Panc1 (cell line): ENCODE measurements around the gene GNAO1. TPM values are rescaled to one million over a fixed set of nuclear protein-coding genes. Genes with fewer than 3 reads are reported as not detected.

ENCODE experiments used
- ATAC-seq: fragments of 200-7000 bp; cut with Tn5 transposase; 2 replicates; pipeline ENCODE4 v1.9.1; 2020; ENCODE audit warnings: mild to moderate bottlenecking, moderate library complexity
- BruUV-seq: library from RNA; stranded (reverse); fragments of 400-500 nt; replicated peaks from 2 replicates; lab custom pipeline; 2021; lab: Mats Ljungman, UMichigan
- CTCF ChIA-PET: fragments of 300-600 bp; sonication (Branson Sonifier 250); formaldehyde crosslinking; loops from one replicate; lab custom pipeline; 2022; ENCODE audit warnings: antibody characterized with exemption; lab: Charles Lee
- POLR2A ChIA-PET: fragments of 300-600 bp; sonication (Branson Sonifier 250); formaldehyde crosslinking; loops from one replicate; lab custom pipeline; 2022; ENCODE audit warnings: antibody characterized with exemption; lab: Charles Lee
- DNase-seq: peaks from one replicate; pipeline ENCODE4 v3.0.0-alpha.2; 2010; ENCODE audit warnings: low read depth, low spot score
- H3K27ac ChIP-seq: 2 replicates; pipeline ENCODE4 v1.5.1; 2011; ENCODE audit warnings: mild to moderate bottlenecking, low read length, inconsistent platforms
- H3K27me3 ChIP-seq: fragments of 200-500 bp; sonication (Bioruptor generic); 2 replicates; pipeline ENCODE4 v1.6.0; 2014; ENCODE audit warnings: low read length, inconsistent platforms; ENCODE audit not compliant: control insufficient read depth, insufficient read depth
- H3K36me3 ChIP-seq: fragments of 200-500 bp; sonication (Bioruptor generic); 2 replicates; pipeline ENCODE4 v1.5.1; 2014; ENCODE audit warnings: inconsistent platforms, mild to moderate bottlenecking, low read length, moderate library complexity; ENCODE audit not compliant: control insufficient read depth, insufficient read depth
- H3K4me1 ChIP-seq: 2 replicates; pipeline ENCODE4 v1.5.1; 2011; ENCODE audit warnings: inconsistent platforms, mild to moderate bottlenecking, low read length, moderate library complexity; ENCODE audit not compliant: control insufficient read depth, insufficient read depth
- H3K4me3 ChIP-seq, 2 experiments: 2 replicates each; pipeline ENCODE4 v1.5.1; 2011 to 2012; ENCODE audit warnings: low read depth in 2 of 2, low read length in 2 of 2, mild to moderate bottlenecking in 2 of 2, inconsistent platforms in 1 of 2, moderate library complexity in 1 of 2
- H3K9me3 ChIP-seq: fragments of 200-500 bp; sonication (Bioruptor generic); 2 replicates; pipeline ENCODE4 v1.5.1; 2014; ENCODE audit warnings: low read depth, mild to moderate bottlenecking, inconsistent platforms, low read length, moderate library complexity; ENCODE audit not compliant: control insufficient read depth, insufficient read depth
- POLR2AphosphoS5 ChIP-seq: IDR thresholded peaks from 2 replicates; pipeline ENCODE4 v1.6.1; 2012; ENCODE audit warnings: mild to moderate bottlenecking, low read depth, low read length, moderate library complexity
- SIN3A ChIP-seq: IDR thresholded peaks from 2 replicates; pipeline ENCODE4 v1.6.1; 2012; ENCODE audit warnings: low read depth, mild to moderate bottlenecking, low read length, moderate library complexity, borderline replicate concordance; ENCODE audit not compliant: insufficient read depth
- TCF7L2 ChIP-seq: IDR thresholded peaks from 2 replicates; pipeline ENCODE4 v1.6.1; 2011; ENCODE audit warnings: mild to moderate bottlenecking, low read depth, low read length, inconsistent platforms
- in situ Hi-C: cut with HindIII; loops from 2 replicates; pipeline ENCODE4 v1.10.0; 2016; ENCODE audit warnings: low sequenced_read_pairs, low pct_unique_long_range_greater_than_20kb
- intact Hi-C: fragments of 100-400 bp; cut with micrococcal nuclease; formaldehyde crosslinking; loops from one replicate; pipeline ENCODE4 v1.10.0; 2022; ENCODE audit not compliant: unreplicated experiment
- total RNA-seq: library from RNA; stranded (reverse); gene quantifications from one replicate; pipeline ENCODE4 v1.2.1, GENCODE V29; 2021; ENCODE audit not compliant: unreplicated experiment
- TF ChIP-seq, protein P1 (sequence below): fragments of 450-650 bp; IDR thresholded peaks from 2 replicates; pipeline ENCODE4 v1.5.1; 2017; ENCODE audit warnings: mild to moderate bottlenecking
- TF ChIP-seq, protein P2 (sequence below), 2 experiments: IDR thresholded peaks; 2 replicates each; pipeline ENCODE4 v1.6.1; 2011 to 2012; ENCODE audit warnings: low read depth in 2 of 2, control low read depth in 1 of 2, low read length in 1 of 2, mild to moderate bottlenecking in 1 of 2, moderate library complexity in 1 of 2; ENCODE audit not compliant: insufficient read depth in 1 of 2

The GNAO1 gene
- total RNA-seq, 1 experiment from 2014 or later: 33.4 TPM

DNA sequence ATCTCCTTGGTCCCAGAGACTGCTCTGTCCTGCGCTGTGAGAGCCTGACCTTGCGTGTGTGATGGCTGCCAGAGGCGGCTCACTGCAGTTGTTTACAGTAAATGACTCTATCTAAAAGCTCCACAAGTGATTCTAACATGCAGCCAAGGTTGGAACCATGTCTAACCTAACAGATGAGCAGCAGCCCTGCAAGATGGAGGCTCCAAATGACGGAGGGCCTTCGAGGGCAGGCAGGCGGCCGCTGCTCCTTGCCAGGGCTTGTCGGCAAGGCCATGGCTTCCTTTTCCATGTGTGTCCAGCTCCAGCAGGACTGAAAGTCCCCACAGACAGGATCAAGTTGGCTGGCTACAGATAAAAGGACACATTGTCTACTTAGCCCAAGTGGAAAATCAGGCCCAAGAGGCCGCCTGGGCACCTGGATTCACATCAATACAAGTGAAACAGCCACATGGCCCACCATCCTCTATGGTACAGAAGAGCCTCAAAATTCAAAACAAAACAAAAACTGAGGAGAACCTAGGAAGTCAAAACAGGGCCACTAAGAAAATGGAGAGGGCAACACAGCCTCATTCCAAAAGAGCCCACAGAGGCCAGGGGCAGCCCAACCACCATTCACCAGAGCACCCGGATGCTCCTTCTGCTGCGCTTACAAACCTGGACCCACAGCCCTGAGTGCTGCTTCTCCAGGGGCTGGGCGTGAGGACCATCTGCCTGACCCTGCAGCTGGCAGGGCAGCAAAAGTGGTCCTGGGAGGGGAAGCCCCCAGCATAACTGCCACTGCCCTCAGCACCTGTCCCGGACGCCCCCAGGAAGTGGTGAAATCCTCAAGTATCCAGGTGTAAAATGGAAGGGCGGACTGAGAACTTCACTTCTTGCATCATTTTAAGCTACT, 169.1 kb downstream of the GNAO1 start:
- intact Hi-C loops: no loop called here
- Histone ChIP-seq H3K9me3 (no peaks in the 10 kb centered on the region), H3K27me3 (no peaks in the 10 kb centered on the region), H3K27ac (no peak overlapping the region), H3K36me3 (no peaks in the 10 kb centered on the region), H3K4me3 (no peak overlapping the region), H3K4me1 (peaks cover 11% of the 10 kb centered on the region)
- no peak for ATAC-seq
- TF ChIP-seq, protein P1, sequence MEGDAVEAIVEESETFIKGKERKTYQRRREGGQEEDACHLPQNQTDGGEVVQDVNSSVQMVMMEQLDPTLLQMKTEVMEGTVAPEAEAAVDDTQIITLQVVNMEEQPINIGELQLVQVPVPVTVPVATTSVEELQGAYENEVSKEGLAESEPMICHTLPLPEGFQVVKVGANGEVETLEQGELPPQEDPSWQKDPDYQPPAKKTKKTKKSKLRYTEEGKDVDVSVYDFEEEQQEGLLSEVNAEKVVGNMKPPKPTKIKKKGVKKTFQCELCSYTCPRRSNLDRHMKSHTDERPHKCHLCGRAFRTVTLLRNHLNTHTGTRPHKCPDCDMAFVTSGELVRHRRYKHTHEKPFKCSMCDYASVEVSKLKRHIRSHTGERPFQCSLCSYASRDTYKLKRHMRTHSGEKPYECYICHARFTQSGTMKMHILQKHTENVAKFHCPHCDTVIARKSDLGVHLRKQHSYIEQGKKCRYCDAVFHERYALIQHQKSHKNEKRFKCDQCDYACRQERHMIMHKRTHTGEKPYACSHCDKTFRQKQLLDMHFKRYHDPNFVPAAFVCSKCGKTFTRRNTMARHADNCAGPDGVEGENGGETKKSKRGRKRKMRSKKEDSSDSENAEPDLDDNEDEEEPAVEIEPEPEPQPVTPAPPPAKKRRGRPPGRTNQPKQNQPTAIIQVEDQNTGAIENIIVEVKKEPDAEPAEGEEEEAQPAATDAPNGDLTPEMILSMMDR: no peak
- DNase-seq: no peak
- ChIA-PET POLR2A (no interaction called here), CTCF (no interaction called here)
- in situ Hi-C loops: no loop called here
- no TSS peak for BruUV-seq

DNA sequence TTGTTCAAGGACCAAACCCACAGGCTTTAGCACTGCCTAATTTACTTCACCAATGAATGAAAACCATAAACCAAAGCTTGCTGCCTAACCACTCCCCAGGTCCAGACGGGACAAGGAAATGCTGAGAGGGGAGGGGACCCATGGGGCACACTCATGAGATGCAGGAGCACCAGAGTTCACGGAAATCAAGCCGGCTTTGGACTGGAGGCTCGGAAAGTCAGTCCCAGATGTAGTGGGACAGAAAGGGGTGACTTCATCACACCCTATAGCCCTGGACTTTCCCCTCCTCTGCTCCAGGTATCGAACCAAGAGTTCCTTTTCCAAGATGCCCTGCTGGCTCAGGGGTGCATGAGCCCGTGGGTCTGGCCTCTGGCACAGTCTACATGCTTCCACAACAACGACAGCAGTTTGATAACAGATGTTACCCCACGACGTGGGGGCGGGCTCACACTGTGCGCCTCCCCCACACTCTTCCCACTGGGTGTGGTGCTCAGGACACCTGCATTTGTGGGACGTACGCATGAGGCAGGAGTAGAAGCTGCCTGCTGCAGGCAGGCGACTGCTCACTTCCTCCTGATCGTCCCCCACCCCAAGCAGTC, 170.9 kb downstream of the GNAO1 start:
- BruUV-seq: no TSS peak
- Histone ChIP-seq H3K36me3 (no peaks in the 10 kb centered on the region), H3K4me3 (no peak overlapping the region), H3K9me3 (no peaks in the 10 kb centered on the region), H3K27me3 (no peaks in the 10 kb centered on the region), H3K4me1 (peaks cover 5% of the 10 kb centered on the region), H3K27ac (no peak overlapping the region)
- POLR2A ChIA-PET: no interaction called here
- intact Hi-C loops: no loop called here
- ATAC-seq (no peak), DNase-seq (no peak)
- TF ChIP-seq, protein P1: no peak
- TF ChIP-seq POLR2AphosphoS5 (no peak), SIN3A (no peak), TCF7L2 (no peak)
- TF ChIP-seq, protein P2, sequence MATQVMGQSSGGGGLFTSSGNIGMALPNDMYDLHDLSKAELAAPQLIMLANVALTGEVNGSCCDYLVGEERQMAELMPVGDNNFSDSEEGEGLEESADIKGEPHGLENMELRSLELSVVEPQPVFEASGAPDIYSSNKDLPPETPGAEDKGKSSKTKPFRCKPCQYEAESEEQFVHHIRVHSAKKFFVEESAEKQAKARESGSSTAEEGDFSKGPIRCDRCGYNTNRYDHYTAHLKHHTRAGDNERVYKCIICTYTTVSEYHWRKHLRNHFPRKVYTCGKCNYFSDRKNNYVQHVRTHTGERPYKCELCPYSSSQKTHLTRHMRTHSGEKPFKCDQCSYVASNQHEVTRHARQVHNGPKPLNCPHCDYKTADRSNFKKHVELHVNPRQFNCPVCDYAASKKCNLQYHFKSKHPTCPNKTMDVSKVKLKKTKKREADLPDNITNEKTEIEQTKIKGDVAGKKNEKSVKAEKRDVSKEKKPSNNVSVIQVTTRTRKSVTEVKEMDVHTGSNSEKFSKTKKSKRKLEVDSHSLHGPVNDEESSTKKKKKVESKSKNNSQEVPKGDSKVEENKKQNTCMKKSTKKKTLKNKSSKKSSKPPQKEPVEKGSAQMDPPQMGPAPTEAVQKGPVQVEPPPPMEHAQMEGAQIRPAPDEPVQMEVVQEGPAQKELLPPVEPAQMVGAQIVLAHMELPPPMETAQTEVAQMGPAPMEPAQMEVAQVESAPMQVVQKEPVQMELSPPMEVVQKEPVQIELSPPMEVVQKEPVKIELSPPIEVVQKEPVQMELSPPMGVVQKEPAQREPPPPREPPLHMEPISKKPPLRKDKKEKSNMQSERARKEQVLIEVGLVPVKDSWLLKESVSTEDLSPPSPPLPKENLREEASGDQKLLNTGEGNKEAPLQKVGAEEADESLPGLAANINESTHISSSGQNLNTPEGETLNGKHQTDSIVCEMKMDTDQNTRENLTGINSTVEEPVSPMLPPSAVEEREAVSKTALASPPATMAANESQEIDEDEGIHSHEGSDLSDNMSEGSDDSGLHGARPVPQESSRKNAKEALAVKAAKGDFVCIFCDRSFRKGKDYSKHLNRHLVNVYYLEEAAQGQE (IDR thresholded peaks at IDR 0.05; ENCODE audit: insufficient read depth in 1 of 2, low read depth in 2 of 2, low read length in 1 of 2): no peak
- CTCF ChIA-PET: no interaction called here
- in situ Hi-C loops: no loop called here
